GM23338 (cell line): ENCODE results near the gene DNAL4. TPM values are rescaled to one million over a fixed set of nuclear protein-coding genes. Genes with fewer than 3 reads are reported as not detected.

Experiments
- ATAC-seq: fragments of 200-7000 bp; cut with Tn5 transposase; 3 replicates; pipeline ENCODE4 v1.9.1; 2020
- DNase-seq: peaks from one replicate; pipeline ENCODE4 v3.0.0-alpha.2; 2015; ENCODE audit warnings: low spot score
- H2AFZ ChIP-seq: fragments of 200-600 bp; sonication (generic); 2 replicates; pipeline ENCODE4 v1.8.0; 2016; ENCODE audit warnings: antibody characterized with exemption, mild to moderate bottlenecking, moderate library complexity
- H3F3A ChIP-seq: fragments of 200-600 bp; sonication (generic); replicated peaks from 2 replicates; pipeline ENCODE4 v1.8.0; 2017; ENCODE audit warnings: antibody characterized with exemption, mixed run types, low read depth
- H3K27ac ChIP-seq: fragments of 200-600 bp; sonication (generic); 2 replicates; pipeline ENCODE4 v1.6.1; 2016; ENCODE audit warnings: low read depth
- H3K27me3 ChIP-seq: fragments of 200-600 bp; sonication (generic); 2 replicates; pipeline ENCODE4 v1.8.0; 2016; ENCODE audit warnings: mild to moderate bottlenecking, mixed run types, moderate library complexity; ENCODE audit not compliant: insufficient read depth
- H3K36me3 ChIP-seq: fragments of 200-600 bp; sonication (generic); 2 replicates; pipeline ENCODE4 v1.8.0; 2016; ENCODE audit warnings: mild to moderate bottlenecking; ENCODE audit not compliant: insufficient read depth
- H3K4me1 ChIP-seq: fragments of 200-600 bp; sonication (generic); 2 replicates; pipeline ENCODE4 v1.8.0; 2016; ENCODE audit warnings: mild to moderate bottlenecking, moderate library complexity; ENCODE audit not compliant: insufficient read depth
- H3K4me2 ChIP-seq: fragments of 200-600 bp; sonication (generic); 2 replicates; pipeline ENCODE4 v1.7.1; 2017; ENCODE audit warnings: mixed run types
- H3K4me3 ChIP-seq: fragments of 200-600 bp; sonication (generic); 2 replicates; pipeline ENCODE4 v1.6.1; 2016; ENCODE audit warnings: mixed run types
- H3K79me2 ChIP-seq: fragments of 200-600 bp; sonication (generic); replicated peaks from 2 replicates; pipeline ENCODE4 v1.8.0; 2017; ENCODE audit warnings: mild to moderate bottlenecking; ENCODE audit not compliant: insufficient read depth
- H3K9me2 ChIP-seq: fragments of 200-600 bp; sonication (generic); 2 replicates; pipeline ENCODE4 v1.8.0; 2017; ENCODE audit not compliant: insufficient read depth
- H4K20me1 ChIP-seq: fragments of 200-600 bp; sonication (generic); replicated peaks from 2 replicates; pipeline ENCODE4 v1.8.0; 2017; ENCODE audit warnings: mild to moderate bottlenecking; ENCODE audit not compliant: insufficient read depth
- H3K27ac Mint-ChIP-seq: 2 replicates; pipeline ENCODE4 v1.8.0; 2020; ENCODE audit warnings: inconsistent platforms, mild to moderate bottlenecking, moderate library complexity, mixed read lengths
- H3K27me3 Mint-ChIP-seq: 3 replicates; pipeline ENCODE4 v1.8.0; 2022; ENCODE audit warnings: low read depth, mild to moderate bottlenecking, moderate library complexity, mixed read lengths, inconsistent platforms; ENCODE audit not compliant: insufficient read depth, poor library complexity
- H3K36me3 Mint-ChIP-seq: 3 replicates; pipeline ENCODE4 v1.8.0; 2021; ENCODE audit warnings: low read depth, mild to moderate bottlenecking, inconsistent platforms, moderate library complexity, mixed read lengths
- H3K4me1 Mint-ChIP-seq: 3 replicates; pipeline ENCODE4 v1.8.0; 2020; ENCODE audit warnings: mild to moderate bottlenecking, inconsistent platforms, mixed read lengths
- H3K4me3 Mint-ChIP-seq: 3 replicates; pipeline ENCODE4 v1.8.0; 2021; ENCODE audit warnings: moderate library complexity, mild to moderate bottlenecking, inconsistent platforms, mixed read lengths
- H3K9me3 Mint-ChIP-seq: 3 replicates; pipeline ENCODE4 v1.8.0; 2020; ENCODE audit warnings: moderate library complexity, mild to moderate bottlenecking, inconsistent platforms, mixed read lengths
- CREB1 ChIP-seq: fragments of 250-450 bp; sonication (Bioruptor Pico); IDR thresholded peaks from 2 replicates; pipeline ENCODE4 v1.5.0; 2020; ENCODE audit warnings: low read depth, mild to moderate bottlenecking, moderate library complexity
- CTCF ChIP-seq, 2 experiments: fragments of 200-600 bp in 1 of 2; sonication (generic) in 1 of 2; conservative IDR thresholded peaks; 2 replicates each; pipeline versions ENCODE4 v1.5.1 to v1.6.1; 2016 to 2017; ENCODE audit warnings: antibody characterized with exemption in 2 of 2, low read depth in 2 of 2, mild to moderate bottlenecking in 2 of 2, moderate library complexity in 1 of 2
- ETS1 ChIP-seq: IDR thresholded peaks from 2 replicates; pipeline ENCODE4 v1.6.1; 2016; ENCODE audit warnings: antibody characterized with exemption
- EZH2 ChIP-seq: fragments of 200-600 bp; sonication (generic); IDR thresholded peaks from one replicate; pipeline ENCODE4 v1.8.0; 2017; ENCODE audit warnings: antibody characterized with exemption, mild to moderate bottlenecking, low read depth; ENCODE audit not compliant: unreplicated experiment
- EZH2phosphoT487 ChIP-seq: fragments of 200-600 bp; sonication (generic); IDR thresholded peaks from one replicate; pipeline ENCODE4 v1.8.1; 2018; ENCODE audit warnings: antibody characterized with exemption; ENCODE audit not compliant: unreplicated experiment
- JUNB ChIP-seq: IDR thresholded peaks from one replicate; pipeline ENCODE4 v1.6.1; 2016; ENCODE audit warnings: antibody characterized with exemption; ENCODE audit not compliant: unreplicated experiment
- REST ChIP-seq: IDR thresholded peaks from one replicate; pipeline ENCODE4 v1.6.1; 2018; ENCODE audit warnings: antibody characterized with exemption; ENCODE audit not compliant: unreplicated experiment
- ZNF331 ChIP-seq: fragments of 250-450 bp; sonication (Bioruptor Pico); IDR thresholded peaks from 2 replicates; pipeline ENCODE4 v1.5.0; 2020; ENCODE audit warnings: low read depth, mild to moderate bottlenecking, moderate library complexity
- polyA plus RNA-seq: library from polyadenylated mRNA; unstranded; fragments of >200 nt; fragmentation: Nextera tagmentation; extraction: Ambion mirVana; gene quantifications from 2 replicates; pipeline ENCODE4 v1.2.1, GENCODE V29; 2016
- total RNA-seq: library from RNA; depleted of rRNA; stranded (reverse); fragments of >200 nt; shearing (Covaris generic); gene quantifications from 2 replicates; pipeline ENCODE4 v1.2.3, GENCODE V29; 2014

DNAL4 gene
- total and polyA plus RNA-seq, 2 experiments from 2014 or later = 9.3 to 10.0 TPM

- TF ChIP-seq ETS1 (no peak), ZNF331 (no peak), EZH2 (no peak), JUNB (no peak), REST (no peak), CTCF (conservative IDR thresholded peaks at IDR 0.05; ENCODE audit: low read depth in 2 of 2) (no peak), CREB1 (CRISPR knock-in tag) (no peak)
These were observed 57.7 kb downstream of the DNAL4 start (continued) for GRCh38 chr22:38736257-38736570.

GRCh38 chr22:38735465-38736256 is 58.3 kb downstream of the DNAL4 start:
- Histone ChIP-seq H3K36me3 (no peaks in the 10 kb centered on the region), H3K9me2 (no peaks in the 10 kb centered on the region), H3K4me2 (no peak overlapping the region), H3F3A (0 out of 2 replicates have a peak, but pooled peaks cover 4% of the 10 kb centered on the region), H3K4me1 (no peaks in the 10 kb centered on the region), H2AFZ (no peak overlapping the region), H3K4me3 (no peak overlapping the region), H3K79me2 (no peaks in the 10 kb centered on the region), H3K27me3 (no peaks in the 10 kb centered on the region), H4K20me1 (peaks cover 11% of the 10 kb centered on the region), H3K27ac (no peak overlapping the region)
- no peak overlapping the region; the same call in 1 of the 2 replicates for H3K27ac Mint-ChIP-seq
- peaks cover 37% of the 10 kb centered on the region for H3K36me3 Mint-ChIP-seq
- DNase-seq = no peak
- H3K4me3 Mint-ChIP-seq = no peak overlapping the region
- peaks cover 6% of the 10 kb centered on the region for H3K4me1 Mint-ChIP-seq
- no peaks in the 10 kb centered on the region; the same call in 2 of the 3 replicates for H3K9me3 Mint-ChIP-seq
- no peak for ATAC-seq
- peaks cover 26% of the 10 kb centered on the region for H3K27me3 Mint-ChIP-seq
- TF ChIP-seq CREB1 (CRISPR knock-in tag) (no peak), EZH2phosphoT487 (no peak), REST (no peak)
